ENCODE data around the gene SLC5A1.

SLC5A1 gene

DNA sequence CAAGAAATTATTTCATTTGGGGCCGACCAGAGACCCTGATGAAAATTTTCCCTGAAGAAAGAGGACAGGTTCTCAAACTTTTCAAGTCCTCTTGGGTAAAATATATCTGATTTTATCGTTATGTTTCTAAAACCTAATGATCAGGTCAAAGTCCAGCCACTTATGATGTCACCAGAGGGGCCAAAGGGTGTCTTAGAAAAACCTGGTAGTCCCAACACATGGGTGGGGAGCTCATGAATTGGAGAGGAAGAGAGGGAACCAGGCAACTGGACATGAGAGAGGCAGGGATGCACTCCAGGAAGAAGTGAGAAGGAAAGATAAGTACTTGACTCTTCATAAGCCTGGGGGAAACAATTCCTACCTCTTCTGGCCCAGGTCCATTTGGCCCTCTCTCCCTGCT is 9.2 kb downstream of the SLC5A1 start:
- no peak for DNase-seq

DNA sequence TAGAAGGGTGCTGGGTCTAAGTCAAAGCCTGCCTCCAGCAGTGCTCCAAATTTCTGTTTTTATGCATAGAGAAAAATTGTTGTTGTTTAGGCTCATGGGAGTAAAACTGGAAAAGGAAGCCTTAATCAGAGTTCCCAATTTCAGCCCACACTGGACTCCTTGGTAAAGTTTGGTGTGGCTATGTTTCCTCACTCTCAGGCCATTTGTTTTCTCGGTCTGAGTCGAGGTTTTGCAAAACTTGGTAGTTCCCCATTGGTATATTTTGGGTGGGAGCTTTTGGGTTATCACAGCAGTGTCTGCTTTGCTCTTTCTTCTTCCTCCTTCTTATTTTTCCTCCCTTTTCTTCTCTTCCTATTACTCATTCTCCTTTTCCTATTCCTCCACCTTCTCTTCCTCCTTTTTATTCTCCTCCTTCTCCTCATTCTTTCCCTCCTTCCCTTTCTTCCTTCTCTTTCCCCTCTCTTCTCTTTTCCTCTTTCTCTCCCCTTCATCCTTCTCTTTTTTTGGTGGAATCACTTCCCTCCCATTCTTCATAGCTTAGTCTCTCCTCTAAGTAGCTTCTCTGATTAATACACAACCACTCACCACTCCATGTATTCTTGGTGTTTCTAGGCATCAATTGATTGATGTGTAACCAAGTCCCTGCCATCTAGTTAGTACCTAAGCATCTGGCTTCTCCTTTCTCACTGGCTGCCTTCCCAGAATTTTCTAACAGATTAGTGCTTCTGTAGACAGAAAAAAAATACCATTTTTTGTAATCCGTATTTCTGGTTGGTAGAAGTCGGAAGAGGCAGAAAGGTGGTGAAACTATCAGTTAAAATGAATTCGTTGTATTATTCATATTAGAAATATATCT is 10.1 kb downstream of the SLC5A1 start:
- no peak for DNase-seq

DNA sequence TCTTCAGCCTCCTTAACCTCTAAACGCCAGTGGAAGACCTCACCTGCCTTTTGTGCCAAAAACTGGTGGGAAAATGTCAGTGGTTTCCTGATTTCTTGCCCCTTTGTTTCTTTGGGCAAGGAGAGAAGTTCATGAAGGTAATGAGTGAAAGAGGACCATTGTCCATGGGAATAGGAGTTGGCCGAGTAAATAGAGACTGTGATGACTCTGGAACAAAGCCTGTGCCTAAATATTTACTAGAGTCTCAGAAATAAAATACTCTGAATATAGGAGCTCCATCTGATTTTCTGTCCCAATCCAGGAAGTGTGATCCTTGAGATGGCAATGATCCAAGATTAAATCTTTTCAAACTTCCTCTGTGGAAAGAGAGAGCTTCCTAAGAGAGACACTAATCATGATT is 12.0 kb downstream of the SLC5A1 start:
- no peak for DNase-seq

DNA sequence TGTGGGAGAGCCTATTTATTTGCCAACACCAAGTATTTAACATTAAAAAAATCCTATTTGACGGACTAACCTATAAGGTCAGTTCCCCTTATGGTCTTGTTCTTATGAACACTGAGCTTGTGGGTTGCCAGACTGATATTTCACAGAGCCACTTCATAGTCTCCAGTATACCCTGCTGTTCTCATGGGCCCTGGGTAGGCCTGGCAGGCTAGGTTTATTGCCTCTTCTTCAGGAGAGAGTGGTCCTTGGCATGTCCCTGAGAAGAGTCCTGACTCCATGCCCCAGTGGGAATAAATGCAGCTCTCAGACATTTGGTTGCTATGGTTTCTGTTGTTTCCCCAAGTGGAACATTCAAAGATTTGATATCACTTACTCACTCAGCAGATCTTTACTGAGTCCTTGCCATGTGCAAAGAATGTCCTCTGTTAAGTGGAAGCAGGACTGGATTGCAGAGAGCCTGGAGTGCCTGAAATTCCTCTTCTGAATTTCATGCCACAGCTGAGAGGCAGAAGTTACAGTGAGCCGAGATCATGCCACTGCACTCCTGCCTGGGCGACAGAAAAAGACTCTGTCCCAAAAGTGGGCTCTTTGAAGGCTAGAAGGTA is 15.7 kb downstream of the SLC5A1 start:
- DNase-seq = no peak

DNA sequence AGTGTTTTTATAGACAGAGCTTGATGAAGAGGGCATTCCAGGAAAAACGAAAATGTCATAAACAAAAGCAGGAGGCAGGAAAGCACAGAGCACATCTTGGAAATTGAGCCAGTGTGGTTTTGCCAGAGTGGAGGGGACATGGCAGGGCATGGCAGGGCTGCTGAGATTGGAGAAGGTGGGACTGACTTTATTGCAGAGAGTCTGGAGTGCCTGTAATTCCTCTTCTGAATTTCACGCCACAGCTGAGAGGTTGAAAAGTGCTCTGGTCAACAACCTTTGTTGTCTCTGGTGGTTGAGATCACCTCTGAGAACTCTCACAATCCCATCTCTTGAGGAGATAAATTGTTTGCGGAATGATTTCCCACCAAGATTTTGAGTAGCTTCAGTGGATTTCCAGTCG is 16.4 kb downstream of the SLC5A1 start:
- DNase-seq = no peak

DNA sequence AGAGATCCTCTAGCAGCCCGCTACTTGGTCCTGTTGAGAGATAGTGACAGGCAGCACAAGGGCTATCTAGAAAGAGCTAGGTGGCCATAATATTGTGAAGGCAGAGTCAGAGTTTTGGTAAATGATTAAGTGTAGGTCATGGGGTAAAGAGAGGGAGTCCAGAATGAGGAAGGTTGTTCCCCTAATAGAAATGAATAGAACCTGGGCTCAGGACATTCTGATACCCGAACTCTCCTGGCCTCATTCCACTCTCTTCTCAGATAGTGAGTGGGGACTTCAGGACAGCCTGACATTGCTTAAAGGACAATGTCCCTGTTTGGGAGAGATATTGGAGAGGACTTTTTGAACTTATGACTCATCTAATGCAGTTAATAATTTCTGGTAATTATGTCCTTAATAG is 20.6 kb downstream of the SLC5A1 start:
- no peak for DNase-seq

DNA sequence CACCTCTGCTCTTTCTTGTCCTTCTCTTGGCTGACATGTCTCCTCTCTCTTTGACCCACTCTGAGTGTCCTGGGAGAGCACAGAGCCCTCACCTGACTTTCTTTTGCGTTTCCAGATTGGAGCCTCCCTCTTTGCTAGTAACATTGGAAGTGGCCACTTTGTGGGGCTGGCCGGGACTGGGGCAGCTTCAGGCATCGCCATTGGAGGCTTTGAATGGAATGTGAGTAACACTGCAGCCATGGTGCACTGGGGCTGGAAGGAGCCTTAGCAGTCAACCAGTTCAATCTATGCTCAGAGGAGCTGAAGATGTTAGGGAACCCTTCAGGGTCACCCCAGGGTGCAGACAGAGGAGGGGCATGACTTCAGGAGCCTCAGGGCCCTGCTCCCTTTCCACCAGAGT is 23.8 kb downstream of the SLC5A1 start:
- no peak for DNase-seq

DNA sequence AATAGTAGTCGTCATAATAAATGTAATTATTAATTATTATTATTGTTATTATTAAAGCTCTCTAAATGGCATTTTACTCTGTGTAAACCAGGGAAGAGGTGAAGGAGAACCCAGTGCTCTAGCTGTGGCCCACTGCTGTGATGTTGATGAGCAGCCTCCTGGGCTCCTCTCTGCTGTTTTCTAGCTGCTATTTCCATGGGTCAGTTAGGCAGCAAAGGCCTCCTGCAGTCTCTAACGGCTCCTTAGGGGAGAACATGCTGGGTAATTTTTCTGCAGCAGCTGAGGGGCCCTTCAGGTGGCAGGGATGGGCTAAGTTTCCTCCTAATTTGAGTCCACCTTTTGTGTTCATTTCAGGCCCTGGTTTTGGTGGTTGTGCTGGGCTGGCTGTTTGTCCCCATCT is 24.6 kb downstream of the SLC5A1 start:
- no peak for DNase-seq

DNA sequence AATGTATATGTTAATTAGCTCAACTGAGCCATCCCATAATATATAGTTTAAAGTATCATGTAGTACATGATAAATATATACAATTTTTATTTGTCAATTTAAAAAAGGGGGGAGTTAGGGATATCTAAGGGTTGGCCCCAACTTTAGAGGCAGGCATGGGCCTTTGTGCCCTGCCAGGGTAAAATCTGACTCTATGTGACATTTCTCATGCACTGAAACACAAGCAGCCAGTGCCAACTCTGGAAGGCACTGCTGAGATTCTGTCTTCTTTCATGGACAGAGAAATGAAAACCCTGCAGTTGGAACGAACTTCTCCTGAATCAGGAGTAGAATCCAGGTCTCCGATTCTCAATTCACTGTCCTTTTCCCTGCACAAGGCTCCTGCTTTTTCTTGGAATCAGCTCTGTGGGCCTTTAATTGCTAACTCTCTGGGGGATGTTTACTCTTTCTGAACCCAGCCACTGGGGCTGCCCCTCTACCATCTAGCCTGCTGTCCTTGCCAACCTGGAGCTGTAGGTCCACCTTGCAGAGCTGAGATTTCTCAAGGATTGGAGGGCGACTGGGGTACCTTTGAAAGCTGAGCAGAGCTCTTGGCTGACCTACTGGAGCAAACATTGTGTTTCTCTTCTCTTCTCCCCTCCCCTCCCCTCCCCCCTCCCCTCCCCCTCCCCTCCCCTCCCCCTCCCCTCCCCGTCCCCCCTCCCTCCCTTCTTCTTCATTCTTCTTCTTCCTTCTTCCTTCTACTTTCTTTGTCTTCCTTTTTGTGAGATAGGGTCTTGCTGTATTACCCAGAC is 26.7 kb downstream of the SLC5A1 start:
- no peak for DNase-seq

DNA sequence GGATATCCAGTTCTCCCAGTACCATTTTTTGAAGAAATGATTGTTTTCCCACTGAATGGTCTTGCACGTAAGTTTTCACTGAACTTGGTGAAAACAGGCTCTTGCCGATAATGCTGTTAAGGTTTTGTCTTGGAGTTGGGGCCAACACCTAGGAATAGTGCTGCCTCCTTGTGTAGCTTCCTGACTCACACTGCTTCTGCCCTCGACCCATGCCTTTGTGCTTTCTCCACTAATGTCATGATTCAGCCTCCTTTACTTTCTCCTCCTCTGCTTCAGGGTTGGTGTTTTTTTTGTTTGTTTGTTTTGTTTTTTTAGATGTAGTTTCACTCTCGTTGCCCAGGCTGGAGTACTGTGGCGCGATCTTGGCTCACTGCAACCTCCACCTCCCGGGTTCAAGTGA is 30.2 kb downstream of the SLC5A1 start:
- DNase-seq = no peak

DNA sequence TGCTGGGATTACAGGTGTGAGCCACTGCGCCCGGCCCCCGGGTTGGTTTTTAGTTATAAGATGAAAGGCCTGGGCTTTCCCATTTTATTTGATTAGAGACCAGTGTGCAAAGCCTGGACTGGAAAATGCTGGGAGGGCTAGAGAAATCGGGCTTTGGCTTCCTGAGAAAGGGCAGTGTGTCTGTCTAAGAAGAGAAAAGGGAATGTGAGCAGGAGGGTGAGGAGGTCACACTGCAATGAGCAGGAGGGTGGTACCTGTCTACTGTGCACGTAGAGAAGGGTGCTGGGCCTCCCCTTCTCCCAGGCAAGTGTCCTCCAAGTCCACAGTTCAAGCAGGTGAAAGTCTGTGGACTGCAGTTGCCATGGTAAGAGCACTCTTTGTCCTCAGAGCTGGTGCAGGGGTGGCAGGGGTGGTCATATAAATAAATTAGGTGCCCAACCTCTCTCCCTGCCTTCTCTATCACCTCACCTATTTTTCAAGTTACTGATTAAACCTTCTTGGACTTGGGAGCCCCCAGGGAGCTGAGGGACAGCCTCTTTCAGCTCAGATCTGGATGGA is 30.8 kb downstream of the SLC5A1 start:
- DNase-seq = no peak

DNA sequence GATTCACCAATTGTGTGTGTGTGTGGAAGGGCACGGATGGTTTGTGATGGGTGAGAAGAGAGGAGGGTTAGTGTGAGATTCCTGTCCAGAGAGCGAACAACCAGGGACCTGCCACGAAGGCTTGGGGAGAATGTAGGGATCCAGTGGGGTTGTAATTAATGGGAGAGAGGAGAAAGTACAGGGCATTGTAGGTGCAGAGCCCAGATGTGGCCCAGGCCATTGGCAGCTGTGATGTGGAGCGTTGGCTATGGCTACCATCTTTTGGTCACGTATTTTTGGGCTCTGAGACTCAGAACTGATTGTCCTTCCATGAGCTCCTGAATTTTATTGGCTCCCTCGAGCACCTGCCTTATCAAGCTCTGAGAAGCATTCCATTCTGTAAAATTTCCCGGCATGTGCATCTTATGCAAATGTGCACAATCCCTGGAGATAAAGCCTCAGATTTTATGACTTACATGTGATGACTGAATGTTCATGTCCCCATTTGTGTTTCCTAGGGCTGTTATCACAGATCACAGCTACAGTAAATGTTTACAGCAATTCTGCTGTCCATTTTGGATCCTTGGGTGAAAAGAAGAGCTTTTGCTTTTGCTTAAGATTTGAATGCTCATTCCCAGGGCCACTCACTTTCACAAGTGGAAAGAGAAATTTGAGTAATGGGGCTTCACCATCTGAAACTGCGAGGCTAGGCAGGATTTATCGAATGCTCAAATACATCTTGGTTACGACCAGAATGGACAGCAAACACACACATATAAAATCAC is 33.1 kb downstream of the SLC5A1 start:
- no peak for DNase-seq

DNA sequence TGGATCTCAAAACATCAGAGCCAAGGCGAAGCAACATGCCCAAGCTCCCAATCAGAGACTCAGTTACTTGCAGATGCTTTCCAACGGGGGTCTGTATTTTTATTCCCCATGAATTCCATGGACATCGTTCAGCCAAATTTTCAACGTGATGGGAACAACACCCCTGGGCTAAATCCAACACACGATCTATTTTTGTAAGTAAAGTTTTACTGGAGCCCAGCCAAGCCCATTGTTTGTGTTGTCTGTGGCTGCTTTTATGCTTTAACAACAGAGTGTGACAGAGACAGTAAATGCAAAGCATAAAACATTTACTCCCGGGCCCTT is 33.7 kb downstream of the SLC5A1 start:
- no peak for DNase-seq

DNA sequence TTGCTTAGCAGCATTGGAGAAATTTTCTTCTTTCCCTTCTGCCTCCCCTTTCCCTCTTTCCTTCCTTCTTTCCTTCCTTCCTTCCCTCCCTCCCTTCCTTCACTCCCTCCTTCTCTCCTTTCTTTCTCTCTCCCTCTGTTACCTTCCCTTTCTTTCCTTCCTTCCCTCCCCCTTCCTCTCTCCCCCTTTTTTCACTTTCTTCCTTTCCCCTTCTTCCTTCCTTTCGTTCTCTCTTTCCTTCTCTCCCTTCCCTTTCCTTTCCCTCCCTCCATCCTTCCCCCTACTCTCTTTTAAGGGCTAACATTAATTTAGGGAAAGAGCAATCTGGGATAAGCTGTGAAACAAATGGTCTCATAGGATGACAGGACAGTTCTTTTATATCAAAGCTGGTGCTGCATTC is 34.1 kb downstream of the SLC5A1 start:
- no peak for DNase-seq

DNA sequence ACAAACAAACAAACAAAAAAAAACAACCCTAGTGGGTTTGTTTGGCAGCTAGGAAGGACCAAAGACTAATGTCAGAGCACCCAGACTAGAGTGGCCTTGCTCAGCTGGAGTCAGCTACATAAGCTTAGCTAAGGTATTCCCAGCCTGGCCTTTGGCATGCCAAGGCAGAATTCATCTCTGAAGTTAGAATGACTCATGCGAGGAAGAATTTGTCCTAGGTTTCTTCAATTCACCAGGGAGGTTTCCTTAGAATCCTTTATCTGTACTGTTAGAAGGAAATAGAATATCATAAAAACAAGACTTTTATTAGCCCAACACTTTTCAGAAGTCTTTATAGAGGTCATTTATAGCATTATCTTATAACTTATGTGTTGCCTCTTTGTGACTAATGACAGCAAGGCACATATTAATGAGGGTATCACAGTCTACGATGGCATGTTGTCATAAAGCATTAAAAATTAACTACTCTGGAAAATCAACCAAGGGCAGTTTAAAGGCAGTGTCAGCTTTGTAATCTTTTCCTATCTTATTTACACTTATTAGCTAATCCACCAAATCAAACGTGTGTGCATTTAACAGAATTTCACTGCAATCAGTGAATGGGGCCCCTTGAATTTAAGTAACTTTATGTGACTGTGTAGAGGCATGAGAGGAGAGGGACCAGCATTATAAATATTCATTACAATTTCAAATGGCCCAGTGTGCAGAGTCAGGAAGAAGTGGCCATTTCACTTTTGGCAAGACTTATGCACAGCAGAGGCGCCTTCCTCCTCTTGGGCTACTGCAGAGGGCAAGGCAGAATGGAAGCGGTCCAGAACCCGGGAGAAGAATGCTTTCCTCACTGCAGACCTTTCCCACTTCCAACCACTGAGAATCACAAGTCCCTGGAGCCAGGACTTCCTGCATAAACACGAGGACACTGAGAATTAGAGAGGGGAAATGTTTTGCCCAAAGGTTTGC is 36.3 kb downstream of the SLC5A1 start:
- no peak for DNase-seq

DNA sequence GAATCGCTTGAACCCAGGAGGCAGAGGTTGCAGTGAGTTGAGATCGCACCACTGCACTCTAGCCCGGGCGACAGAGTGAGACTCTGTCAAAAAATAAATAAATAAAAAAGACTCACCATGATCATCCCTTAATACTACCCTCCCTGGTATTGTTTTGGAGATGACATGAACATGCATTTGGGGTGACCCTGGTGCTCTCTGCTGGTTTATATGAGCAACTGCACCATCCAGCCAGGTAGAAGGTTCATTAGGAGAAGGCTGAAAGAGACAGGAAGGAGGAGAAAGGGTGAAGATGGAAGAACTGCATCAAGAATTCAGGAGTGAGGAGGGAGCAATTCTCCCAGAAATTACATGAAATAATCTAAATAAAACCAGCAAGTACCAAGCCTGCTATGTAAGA is 37.8 kb downstream of the SLC5A1 start:
- peak; percentile 39 to 46 for DNase-seq

DNA sequence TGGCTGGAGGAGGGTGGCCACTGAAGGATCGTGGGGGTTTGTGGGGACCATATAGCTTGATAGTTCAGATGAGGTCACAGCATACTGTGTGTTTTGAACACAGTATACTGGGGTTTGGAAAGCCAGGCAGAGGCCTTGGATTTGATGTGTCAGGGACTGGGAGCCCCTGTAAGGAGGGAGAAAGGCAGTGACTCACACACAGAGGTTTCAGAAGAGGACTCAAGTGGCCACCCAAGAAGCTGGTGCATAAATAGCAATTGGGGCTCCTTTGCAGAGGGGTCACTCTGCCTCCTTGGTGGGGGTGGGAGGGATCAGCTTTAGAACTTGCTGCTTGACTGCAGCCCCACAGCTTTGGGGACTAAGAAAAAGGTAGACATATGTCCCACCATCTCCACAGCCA is 39.3 kb downstream of the SLC5A1 start:
- no peak for DNase-seq

DNA sequence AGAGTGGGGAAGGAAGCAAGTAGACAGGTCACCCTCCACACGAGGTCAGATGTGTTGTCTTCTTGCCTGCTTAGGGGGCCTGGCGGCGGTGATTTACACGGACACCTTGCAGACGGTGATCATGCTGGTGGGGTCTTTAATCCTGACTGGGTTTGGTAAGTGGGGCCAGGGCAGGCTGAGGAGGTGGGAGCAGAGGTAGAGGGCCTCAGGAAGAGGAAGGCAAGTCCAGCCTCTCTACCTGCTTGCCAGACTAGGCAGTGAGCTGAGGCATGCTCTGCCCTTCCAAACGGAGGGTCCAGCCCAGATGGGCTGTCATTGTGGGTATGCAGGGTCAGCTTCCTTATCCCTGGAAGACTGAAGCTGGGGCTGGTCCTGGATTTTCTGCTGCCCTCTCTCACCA is 39.9 kb downstream of the SLC5A1 start:
- no peak for DNase-seq

DNA sequence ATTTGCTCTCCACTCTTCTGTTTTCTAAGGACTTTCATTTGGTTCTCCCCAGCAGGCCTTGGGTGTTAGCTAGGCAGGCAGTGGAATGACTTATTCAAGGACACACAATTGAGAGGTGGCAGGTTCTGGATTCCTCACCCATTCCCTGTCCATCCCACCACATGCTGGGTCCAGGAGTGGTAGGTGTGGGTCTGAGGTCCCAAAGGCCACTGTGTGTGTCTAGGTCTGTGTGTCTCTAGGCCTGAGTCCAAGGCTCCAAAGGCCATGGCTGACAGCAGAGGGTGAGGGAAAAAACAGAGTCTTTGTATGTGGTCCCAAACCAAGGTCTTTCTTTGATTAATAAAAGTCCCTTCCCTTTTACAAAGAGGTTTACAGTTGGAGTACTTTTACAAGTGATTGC is 40.8 kb downstream of the SLC5A1 start:
- DNase-seq = no peak

DNA sequence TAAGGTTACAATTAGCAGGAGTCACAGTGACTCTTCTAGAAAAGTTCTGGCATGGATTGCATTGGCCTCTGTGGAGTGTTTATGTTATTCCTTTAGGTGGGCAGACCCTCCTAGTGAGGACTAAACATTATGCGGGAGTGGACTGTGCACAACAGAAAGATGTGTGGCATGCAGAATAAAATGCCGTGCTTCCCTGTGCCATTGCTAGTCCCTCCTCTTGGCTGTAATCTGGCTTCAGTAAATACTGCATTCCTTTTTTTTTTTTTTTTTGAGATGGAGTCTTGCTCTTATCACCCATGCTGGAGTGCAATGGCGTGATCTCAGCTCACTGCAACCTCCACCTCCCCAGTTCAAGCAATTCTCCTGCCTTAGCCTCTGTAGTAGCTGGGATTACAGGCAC is 45.0 kb downstream of the SLC5A1 start:
- DNase-seq = no peak

DNA sequence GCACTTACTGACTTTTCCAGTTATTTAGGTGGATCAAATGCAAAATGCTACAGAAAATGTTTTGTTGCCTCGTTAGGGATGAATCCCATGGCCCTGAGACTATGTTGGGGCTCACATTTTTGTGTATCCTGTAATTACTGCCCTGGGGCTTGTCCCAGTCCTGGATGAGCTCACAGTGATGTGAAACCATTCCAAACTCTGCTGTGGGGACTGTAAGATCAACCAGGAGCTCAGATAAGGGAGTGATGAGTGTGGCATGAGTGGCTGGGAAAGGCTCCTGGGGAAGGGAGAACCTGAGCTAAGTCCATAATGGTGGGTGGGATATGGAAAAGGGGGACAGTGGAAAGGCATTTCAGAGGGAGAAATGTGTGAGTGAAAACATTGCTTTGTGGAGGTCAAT is 54.0 kb downstream of the SLC5A1 start:
- no peak for DNase-seq
